Measurements from ENCODE around the gene CHRNA10.

- no peak for TF ChIP-seq CTCF (conservative IDR thresholded peaks at IDR 0.05; ENCODE audit: low read length)
- TF ChIP-seq EZH2phosphoT487 (IDR thresholded peaks at IDR 0.05; ENCODE audit: borderline replicate concordance), result no peak
Measured at GRCh38 chr11:3665336-3666022, 5.7 kb downstream of the CHRNA10 start.
